HG03342 (cell line): ENCODE data around the gene ZGPAT.

Experiments
- ATAC-seq: cut with Tn5 transposase; IDR thresholded peaks from one replicate; pipeline ENCODE4 v1.9.1; 2021; ENCODE audit warnings: mild to moderate bottlenecking, moderate library complexity; ENCODE audit not compliant: unreplicated experiment

Gene ZGPAT

GRCh38 chr20:63732118-63733095 lies 24.6 kb downstream of the ZGPAT start:
- ATAC-seq: no peak

GRCh38 chr20:63733117-63733516 lies 25.3 kb downstream of the ZGPAT start:
- no peak for ATAC-seq

GRCh38 chr20:63733579-63734081 lies 25.8 kb downstream of the ZGPAT start:
- no peak for ATAC-seq

- ATAC-seq: no peak
These were observed 26.5 kb downstream of the ZGPAT start for GRCh38 chr20:63734111-63734945.

- no peak for ATAC-seq
These were observed 27.4 kb downstream of the ZGPAT start for GRCh38 chr20:63734946-63735858.

- ATAC-seq: no peak
These were observed 28.2 kb downstream of the ZGPAT start, which contains the start of gene LIME1 for GRCh38 chr20:63735859-63736718. TSS of gene LIME1 (plus strand) at chr20:63736664. CDS start at chr20:63737550, 886 bp downstream.

GRCh38 chr20:63736893-63737694 lies 29.3 kb downstream of the ZGPAT start:
- ATAC-seq: no peak

- ATAC-seq: no peak
These were observed 29.8 kb downstream of the ZGPAT start for GRCh38 chr20:63737695-63737944.

GRCh38 chr20:63737945-63738686 lies 30.3 kb downstream of the ZGPAT start:
- ATAC-seq: no peak

- ATAC-seq: no peak
These were observed 30.9 kb downstream of the ZGPAT start for GRCh38 chr20:63738687-63739129.

- ATAC-seq: peak; percentile 39
These were observed 31.6 kb downstream of the ZGPAT start, which contains the start of gene SLC2A4RG for GRCh38 chr20:63739130-63740069. TSS of gene SLC2A4RG (plus strand) at chr20:63739776. CDS start at chr20:63739913, 137 bp downstream.

GRCh38 chr20:63740070-63740626 lies 32.3 kb downstream of the ZGPAT start:
- ATAC-seq: peak; percentile 24

- no peak for ATAC-seq
These were observed 33.0 kb downstream of the ZGPAT start for GRCh38 chr20:63740627-63741353.

GRCh38 chr20:63741354-63741675 lies 33.5 kb downstream of the ZGPAT start:
- ATAC-seq: no peak

GRCh38 chr20:63741676-63742380 lies 34.0 kb downstream of the ZGPAT start:
- ATAC-seq: no peak
